ENCODE results near the gene ENG.

DNA sequence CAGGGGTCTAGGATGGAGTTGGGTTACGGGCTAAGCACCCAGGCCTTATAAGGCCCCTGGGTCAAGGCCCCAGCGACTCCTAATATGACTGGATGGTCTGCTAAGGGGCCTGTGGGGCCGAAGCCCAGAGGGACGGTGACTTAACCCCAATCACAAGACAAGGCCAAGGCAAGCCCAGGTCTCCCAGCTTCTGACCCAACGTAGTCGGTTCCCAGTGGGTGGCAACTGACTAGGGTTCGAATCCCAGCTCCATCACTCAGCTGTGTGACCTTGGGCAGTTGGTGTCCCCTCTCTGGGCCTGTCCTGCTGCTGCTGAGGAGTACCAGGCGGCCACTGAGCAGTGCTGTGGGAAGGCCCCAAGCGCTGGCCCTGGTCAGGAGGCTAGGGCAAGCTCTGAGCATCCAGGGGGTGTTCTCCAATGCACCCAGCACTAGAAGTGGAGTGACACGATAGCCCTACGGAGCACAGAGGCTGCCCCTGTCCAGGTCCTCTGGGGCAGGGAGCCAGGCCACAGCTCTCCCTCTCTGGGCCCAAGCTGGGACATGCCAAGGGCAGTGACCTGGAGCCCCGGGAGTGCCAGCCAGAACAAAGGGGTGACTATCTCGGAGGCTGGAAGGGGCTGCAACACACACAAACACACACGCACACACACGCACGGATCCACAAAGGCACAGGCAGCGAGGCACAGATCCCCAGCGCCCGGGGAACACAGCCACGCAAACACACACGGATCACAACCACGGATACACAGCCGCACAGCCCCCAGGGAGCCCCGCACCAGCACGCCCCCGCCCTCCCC lies 22.5 kb upstream of the ENG start:
- TF ChIP-seq, protein P1, sequence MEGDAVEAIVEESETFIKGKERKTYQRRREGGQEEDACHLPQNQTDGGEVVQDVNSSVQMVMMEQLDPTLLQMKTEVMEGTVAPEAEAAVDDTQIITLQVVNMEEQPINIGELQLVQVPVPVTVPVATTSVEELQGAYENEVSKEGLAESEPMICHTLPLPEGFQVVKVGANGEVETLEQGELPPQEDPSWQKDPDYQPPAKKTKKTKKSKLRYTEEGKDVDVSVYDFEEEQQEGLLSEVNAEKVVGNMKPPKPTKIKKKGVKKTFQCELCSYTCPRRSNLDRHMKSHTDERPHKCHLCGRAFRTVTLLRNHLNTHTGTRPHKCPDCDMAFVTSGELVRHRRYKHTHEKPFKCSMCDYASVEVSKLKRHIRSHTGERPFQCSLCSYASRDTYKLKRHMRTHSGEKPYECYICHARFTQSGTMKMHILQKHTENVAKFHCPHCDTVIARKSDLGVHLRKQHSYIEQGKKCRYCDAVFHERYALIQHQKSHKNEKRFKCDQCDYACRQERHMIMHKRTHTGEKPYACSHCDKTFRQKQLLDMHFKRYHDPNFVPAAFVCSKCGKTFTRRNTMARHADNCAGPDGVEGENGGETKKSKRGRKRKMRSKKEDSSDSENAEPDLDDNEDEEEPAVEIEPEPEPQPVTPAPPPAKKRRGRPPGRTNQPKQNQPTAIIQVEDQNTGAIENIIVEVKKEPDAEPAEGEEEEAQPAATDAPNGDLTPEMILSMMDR (conservative IDR thresholded peaks at IDR 0.05; ENCODE audit: low read depth, low read length): no peak
- TF ChIP-seq EZH2 (IDR thresholded peaks at IDR 0.05; ENCODE audit: borderline replicate concordance, low read depth, low read length, poor library complexity, severe bottlenecking): no peak

Data from A673 (cell line).